CD4-positive, alpha-beta T cell (primary cell): ENCODE results near the gene MTHFD2. TPM values are rescaled to one million over a fixed set of nuclear protein-coding genes. Genes with fewer than 3 reads are reported as not detected.
"Not testable (repeated sequence)": the region's sequence is repeated elsewhere in the genome, so short reads cannot be mapped to it uniquely, and the experiment has no call there.

Experiments used
- ATAC-seq: fragments of 200-7000 bp; cut with Tn5 transposase; one replicate; pipeline ENCODE4 v1.10.0; 2022; ENCODE audit warnings: mild to moderate bottlenecking; ENCODE audit not compliant: poor library complexity
- CTCF ChIA-PET: fragments of 350-600 bp; sonication (Branson Sonifier 250); formaldehyde crosslinking; loops from one replicate; lab custom pipeline; 2021; ENCODE audit warnings: antibody characterized with exemption, inconsistent platforms; lab: Charles Lee
- POLR2A ChIA-PET: fragments of 350-600 bp; sonication (Branson Sonifier 250); formaldehyde crosslinking; loops from one replicate; lab custom pipeline; 2021; ENCODE audit warnings: antibody characterized with exemption, inconsistent platforms; lab: Charles Lee
- DNase-seq, 14 experiments: peaks; one replicate each; pipeline ENCODE4 v3.0.0-alpha.2; 2013 to 2020; ENCODE audit warnings: mixed read lengths in 2 of 14
- H3K27ac ChIP-seq, 2 donors: one replicate each; pipeline versions ENCODE4 v1.5.1 to v1.7.0; 2013; ENCODE audit warnings: low read length in 2 of 2, low read depth in 1 of 2, mild to moderate bottlenecking in 1 of 2
- H3K27me3 ChIP-seq, 2 experiments: 1 replicate in 1 of 2; 2 replicates in 1 of 2; pipeline versions ENCODE4 v1.6.1 to v1.7.0; 2013; ENCODE audit warnings: low read length in 2 of 2, control low read depth in 1 of 2, mild to moderate bottlenecking in 1 of 2, moderate library complexity in 1 of 2; ENCODE audit not compliant: insufficient read depth in 2 of 2, control insufficient read depth in 1 of 2
- H3K36me3 ChIP-seq: one replicate; pipeline ENCODE4 v1.6.1; 2013; ENCODE audit warnings: low read length, control low read depth; ENCODE audit not compliant: insufficient read depth
- H3K4me1 ChIP-seq: one replicate; pipeline ENCODE4 v1.6.1; 2013; ENCODE audit warnings: low read length, control low read depth; ENCODE audit not compliant: insufficient read depth
- H3K4me3 ChIP-seq: one replicate; pipeline ENCODE4 v1.5.1; 2013; ENCODE audit warnings: mild to moderate bottlenecking, low read length, moderate library complexity
- H3K9me3 ChIP-seq, 2 experiments: 1 replicate in 1 of 2; 2 replicates in 1 of 2; pipeline versions ENCODE4 v1.6.1 to v1.7.0; 2013; ENCODE audit warnings: low read length in 2 of 2, mild to moderate bottlenecking in 2 of 2, control low read depth in 1 of 2, moderate library complexity in 1 of 2; ENCODE audit not compliant: control insufficient read depth in 1 of 2, insufficient read depth in 1 of 2
- H3K27ac Mint-ChIP-seq: one replicate; pipeline ENCODE4 v1.8.0; 2020; ENCODE audit warnings: mixed read lengths
- H3K27me3 Mint-ChIP-seq: one replicate; pipeline ENCODE4 v1.8.0; 2021; ENCODE audit warnings: mixed read lengths
- H3K36me3 Mint-ChIP-seq: one replicate; pipeline ENCODE4 v1.8.0; 2021; ENCODE audit warnings: low read depth, mixed read lengths
- H3K4me1 Mint-ChIP-seq: one replicate; pipeline ENCODE4 v1.8.0; 2021; ENCODE audit warnings: low read depth, mixed read lengths
- H3K4me3 Mint-ChIP-seq: one replicate; pipeline ENCODE4 v1.8.0; 2020; ENCODE audit warnings: mild to moderate bottlenecking, mixed read lengths
- H3K9me3 Mint-ChIP-seq: one replicate; pipeline ENCODE4 v1.8.0; 2020; ENCODE audit warnings: mixed read lengths
- CTCF ChIP-seq: fragments of 200-600 bp; IDR thresholded peaks from one replicate; pipeline ENCODE4 v1.8.0; 2022; ENCODE audit warnings: antibody characterized with exemption, mild to moderate bottlenecking
- intact Hi-C, 2 experiments: fragments of 100-400 bp; cut with DNase I in 1 of 2; cut with micrococcal nuclease in 1 of 2; formaldehyde crosslinking; loops; one replicate each; pipeline versions ENCODE4 v1.15.1 to v1.9.0; 2023 to 2025; cut with DNase I, micrococcal nuclease
- total RNA-seq, 174 experiments: library from RNA in 2 of 174; stranded (reverse) in 2 of 174; gene quantifications; one replicate each; pipeline ENCODE4 v1.2.3 and lab custom pipeline; 2021 to 2026

MTHFD2 gene
- total RNA-seq, 2 experiments from 2014 or later, result 18.6 to 21.6 TPM

- Histone ChIP-seq H3K36me3 (no peaks in the 10 kb centered on the region), H3K9me3 (peaks cover 0 to 4% of the 10 kb centered on the region in 2 experiments), H3K27ac (no peak overlapping the region), H3K27me3 (no peaks in the 10 kb centered on the region), H3K4me1 (peaks cover 8% of the 10 kb centered on the region), H3K4me3 (no peak overlapping the region)
- Mint-ChIP-seq H3K4me3 (peak overlapping the region; percentile 30), H3K27ac (no peak overlapping the region), H3K36me3 (no peaks in the 10 kb centered on the region), H3K27me3 (no peaks in the 10 kb centered on the region), H3K4me1 (peaks cover 4% of the 10 kb centered on the region), H3K9me3 (no peaks in the 10 kb centered on the region)
- ATAC-seq (peak; percentile 88), DNase-seq (peak in 5 of 14 experiments; percentile 6 to 87 (median 53))
- intact Hi-C loops, result no loop called here
- TF ChIP-seq CTCF, result no peak
- CTCF ChIA-PET, result interaction anchor here (0.7 kb wide), 1 partner anchor 29 kb away, joined by 5 read pairs; no protein-coding TSS in a partner anchor
- POLR2A ChIA-PET, result no interaction called here
Observed at GRCh38 chr2:74186038-74186437, 12.4 kb upstream of the MTHFD2 start.

GRCh38 chr2:74186706-74187105 lies 11.7 kb upstream of the MTHFD2 start:
- POLR2A ChIA-PET, H3K9me3 Mint-ChIP-seq, DNase-seq, H3K36me3 ChIP-seq, H3K36me3 Mint-ChIP-seq, H3K4me1 ChIP-seq, H3K9me3 ChIP-seq, H3K4me3 Mint-ChIP-seq, H3K4me1 Mint-ChIP-seq, H3K27ac Mint-ChIP-seq, H3K27ac ChIP-seq, intact Hi-C loops, H3K27me3 ChIP-seq, H3K27me3 Mint-ChIP-seq, H3K4me3 ChIP-seq, ATAC-seq: not testable (repeated sequence)
- CTCF ChIA-PET, result interaction anchor here (1.5 kb wide), 1 partner anchor 12 kb away, joined by 5 read pairs; the partner anchor contains the start of gene MTHFD2

- intact Hi-C loops, result no loop called here
- ChIA-PET CTCF (interaction anchor here (1.5 kb wide), 1 partner anchor 11 kb away, joined by 5 read pairs; the partner anchor contains the start of gene MTHFD2), POLR2A (no interaction called here)
- Mint-ChIP-seq H3K36me3 (no peaks in the 10 kb centered on the region), H3K27ac (no peak overlapping the region), H3K4me3 (no peak overlapping the region), H3K27me3 (no peaks in the 10 kb centered on the region), H3K4me1 (peaks cover 4% of the 10 kb centered on the region), H3K9me3 (no peaks in the 10 kb centered on the region)
- Histone ChIP-seq H3K4me1 (peaks cover 8% of the 10 kb centered on the region), H3K27me3 (no peaks in the 10 kb centered on the region), H3K27ac (no peak overlapping the region), H3K9me3 (peaks cover 0 to 4% of the 10 kb centered on the region in 2 experiments), H3K36me3 (no peaks in the 10 kb centered on the region), H3K4me3 (no peak overlapping the region)
- no peak for DNase-seq
- no peak for TF ChIP-seq CTCF
- no peak for ATAC-seq
Observed at GRCh38 chr2:74188018-74188601, 10.3 kb upstream of the MTHFD2 start.

DNA sequence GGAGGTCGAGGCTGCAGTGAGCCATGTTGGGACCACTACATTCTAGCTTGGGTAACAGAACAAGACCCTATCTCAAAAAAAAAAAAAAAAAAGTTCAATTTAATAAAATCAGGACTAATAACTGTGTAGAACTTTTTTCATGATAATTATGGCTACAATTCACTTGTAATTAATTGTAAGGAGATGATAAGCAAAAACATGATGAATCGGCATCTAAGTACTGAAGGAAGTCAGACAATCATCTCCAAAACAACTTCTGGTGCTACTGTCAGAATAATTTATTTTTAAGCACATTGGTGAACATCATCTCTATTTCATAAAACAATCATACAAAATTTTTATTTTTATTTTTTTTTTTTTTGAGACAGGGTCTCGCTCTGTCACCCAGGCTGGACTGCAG lies 9.7 kb upstream of the MTHFD2 start:
- H3K9me3 ChIP-seq, result peaks cover 0 to 4% of the 10 kb centered on the region in 2 experiments
- H3K36me3 ChIP-seq, result no peaks in the 10 kb centered on the region
- H3K4me3 Mint-ChIP-seq, result no peak overlapping the region
- H3K9me3 Mint-ChIP-seq, result no peaks in the 10 kb centered on the region
- H3K4me1 Mint-ChIP-seq, result peaks cover 4% of the 10 kb centered on the region
- no peak overlapping the region for H3K27ac Mint-ChIP-seq
- ChIA-PET POLR2A (no interaction called here), CTCF (no interaction called here)
- no peaks in the 10 kb centered on the region for H3K27me3 ChIP-seq
- H3K4me1 ChIP-seq, result peaks cover 8% of the 10 kb centered on the region
- DNase-seq, result no peak
- intact Hi-C loops, result no loop called here
- H3K36me3 Mint-ChIP-seq, result no peaks in the 10 kb centered on the region
- H3K4me3 ChIP-seq, result no peak overlapping the region
- no peak for ATAC-seq
- no peak for TF ChIP-seq CTCF
- H3K27ac ChIP-seq, result no peak overlapping the region
- H3K27me3 Mint-ChIP-seq, result no peaks in the 10 kb centered on the region
